Stimulated activated CD8-positive, alpha-beta memory T cell treated with anti-CD3 and anti-CD28 coated beads, Interleukin-2, amount 100 ng/mL, for 1 hour (primary cell): Measurements from ENCODE around the gene PALD1.

ENCODE experiments used
- DNase-seq, 2 donors: peaks; one replicate each; pipeline ENCODE4 v3.0.0-alpha.2; 2020; ENCODE audit warnings: low read depth in 2 of 2

PALD1 gene

GRCh38 chr10:70535001-70535400, 56.4 kb downstream of the PALD1 start:
- no peak for DNase-seq

GRCh38 chr10:70535451-70535850, 56.9 kb downstream of the PALD1 start:
- no peak for DNase-seq

GRCh38 chr10:70536196-70536861, 57.8 kb downstream of the PALD1 start:
- no peak for DNase-seq

- DNase-seq = no peak
Observed at GRCh38 chr10:70537398-70538194, 59.0 kb downstream of the PALD1 start.

GRCh38 chr10:70538195-70538520, 59.6 kb downstream of the PALD1 start:
- no peak for DNase-seq

- no peak for DNase-seq
Observed at GRCh38 chr10:70538731-70539338, 60.3 kb downstream of the PALD1 start.

- no peak for DNase-seq
Observed at GRCh38 chr10:70539471-70539870, 60.9 kb downstream of the PALD1 start.

- no peak for DNase-seq
Observed at GRCh38 chr10:70540089-70540788, 61.7 kb downstream of the PALD1 start.

GRCh38 chr10:70540789-70541360, 62.3 kb downstream of the PALD1 start:
- DNase-seq = no peak

GRCh38 chr10:70541736-70542564, 63.4 kb downstream of the PALD1 start:
- DNase-seq = no peak

- DNase-seq = no peak
Observed at GRCh38 chr10:70542565-70542938, 64.0 kb downstream of the PALD1 start.

- no peak for DNase-seq
Observed at GRCh38 chr10:70543911-70544310, 65.3 kb downstream of the PALD1 start.

GRCh38 chr10:70544431-70545340, 66.1 kb downstream of the PALD1 start:
- DNase-seq = no peak

GRCh38 chr10:70546584-70546983, 68.0 kb downstream of the PALD1 start:
- DNase-seq = no peak

GRCh38 chr10:70549351-70549961, 70.9 kb downstream of the PALD1 start:
- DNase-seq = no peak

- peak; percentile 53 to 57 for DNase-seq
Observed at GRCh38 chr10:70549962-70550458, 71.4 kb downstream of the PALD1 start.

GRCh38 chr10:70550459-70550858, 71.9 kb downstream of the PALD1 start:
- no peak for DNase-seq

- DNase-seq = no peak
Observed at GRCh38 chr10:70551466-70551865, 72.9 kb downstream of the PALD1 start.

- no peak for DNase-seq
Observed at GRCh38 chr10:70551971-70552422, 73.4 kb downstream of the PALD1 start.
